ENCODE data around the gene CELF5. TPM values are rescaled to one million over a fixed set of nuclear protein-coding genes. Genes with fewer than 3 reads are reported as not detected.

The CELF5 gene
- total RNA-seq, 2 experiments from 2014 or later, result 0.06 to 0.20 TPM

GRCh38 chr19:3268326-3268725, 43.9 kb downstream of the CELF5 start:
- H3K4me1 Mint-ChIP-seq, result no peaks in the 10 kb centered on the region
- CTCF ChIA-PET, result no interaction called here
- H3K4me3 Mint-ChIP-seq, result no peak overlapping the region
- peaks cover 27% of the 10 kb centered on the region for H3K27me3 Mint-ChIP-seq
- no peak for DNase-seq
- POLR2A ChIA-PET, result no interaction called here
- H3K36me3 Mint-ChIP-seq (ENCODE audit: low read depth), result no peaks in the 10 kb centered on the region
- peaks cover 2% of the 10 kb centered on the region for H3K9me3 Mint-ChIP-seq
- no peak overlapping the region for H3K27ac Mint-ChIP-seq

GRCh38 chr19:3268763-3269162, 44.3 kb downstream of the CELF5 start:
- ChIA-PET POLR2A (no interaction called here), CTCF (no interaction called here)
- Mint-ChIP-seq H3K4me3 (no peak overlapping the region), H3K9me3 (peaks cover 2% of the 10 kb centered on the region), H3K27me3 (peaks cover 27% of the 10 kb centered on the region), H3K36me3 (ENCODE audit: low read depth) (no peaks in the 10 kb centered on the region), H3K4me1 (no peaks in the 10 kb centered on the region), H3K27ac (no peak overlapping the region)
- DNase-seq, result no peak

GRCh38 chr19:3269916-3270671, 45.6 kb downstream of the CELF5 start:
- H3K9me3 Mint-ChIP-seq, result peaks cover 2% of the 10 kb centered on the region
- H3K4me1 Mint-ChIP-seq, result peaks cover 7% of the 10 kb centered on the region
- peaks cover 27% of the 10 kb centered on the region for H3K27me3 Mint-ChIP-seq
- H3K27ac Mint-ChIP-seq, result no peak overlapping the region
- POLR2A ChIA-PET, result no interaction called here
- CTCF ChIA-PET, result interaction anchor here (0.6 kb wide), 1 partner anchor 20 kb away, joined by 3 read pairs; no protein-coding TSS in a partner anchor
- no peak for DNase-seq
- no peaks in the 10 kb centered on the region for H3K36me3 Mint-ChIP-seq (ENCODE audit: low read depth)
- no peak overlapping the region for H3K4me3 Mint-ChIP-seq

GRCh38 chr19:3270902-3271301, 46.4 kb downstream of the CELF5 start:
- Mint-ChIP-seq H3K36me3 (ENCODE audit: low read depth) (no peaks in the 10 kb centered on the region), H3K4me3 (no peak overlapping the region), H3K9me3 (peaks cover 2% of the 10 kb centered on the region), H3K27me3 (peaks cover 27% of the 10 kb centered on the region), H3K27ac (no peak overlapping the region), H3K4me1 (peaks cover 12% of the 10 kb centered on the region)
- peak; percentile 55 for DNase-seq
- POLR2A ChIA-PET, result no interaction called here
- CTCF ChIA-PET, result no interaction called here

GRCh38 chr19:3272401-3272931, 48.0 kb downstream of the CELF5 start:
- no peak overlapping the region for H3K27ac Mint-ChIP-seq
- ChIA-PET POLR2A (no interaction called here), CTCF (interaction anchor here (0.5 to 0.9 kb wide), 2 partner anchors 19 to 34 kb away, joined by 3 to 4 read pairs; no protein-coding TSS in a partner anchor)
- DNase-seq, result no peak
- H3K36me3 Mint-ChIP-seq (ENCODE audit: low read depth), result no peaks in the 10 kb centered on the region
- H3K27me3 Mint-ChIP-seq, result peaks cover 27% of the 10 kb centered on the region
- H3K4me3 Mint-ChIP-seq, result no peak overlapping the region
- H3K4me1 Mint-ChIP-seq, result peaks cover 19% of the 10 kb centered on the region
- peaks cover 2% of the 10 kb centered on the region for H3K9me3 Mint-ChIP-seq

GRCh38 chr19:3272952-3273351, 48.5 kb downstream of the CELF5 start:
- Mint-ChIP-seq H3K27ac (no peak overlapping the region), H3K4me3 (no peak overlapping the region), H3K4me1 (peaks cover 19% of the 10 kb centered on the region), H3K27me3 (peaks cover 27% of the 10 kb centered on the region), H3K36me3 (ENCODE audit: low read depth) (no peaks in the 10 kb centered on the region), H3K9me3 (peaks cover 2% of the 10 kb centered on the region)
- CTCF ChIA-PET, result interaction anchor here (0.5 to 0.9 kb wide), 2 partner anchors 18 to 33 kb away, joined by 3 to 4 read pairs; no protein-coding TSS in a partner anchor
- POLR2A ChIA-PET, result no interaction called here
- DNase-seq, result no peak

- H3K27ac Mint-ChIP-seq, result peak overlapping the region; percentile 6
- no peaks in the 10 kb centered on the region for H3K36me3 Mint-ChIP-seq (ENCODE audit: low read depth)
- no peak for DNase-seq
- POLR2A ChIA-PET, result no interaction called here
- peak overlapping the region; percentile 76 for H3K4me3 Mint-ChIP-seq
- peaks cover 19% of the 10 kb centered on the region for H3K4me1 Mint-ChIP-seq
- CTCF ChIA-PET, result interaction anchor here (1.4 kb wide), 1 partner anchor 18 kb away, joined by 3 read pairs; no protein-coding TSS in a partner anchor
- peaks cover 2% of the 10 kb centered on the region for H3K9me3 Mint-ChIP-seq
- H3K27me3 Mint-ChIP-seq, result peaks cover 19% of the 10 kb centered on the region
Observed at GRCh38 chr19:3274245-3274941, 49.9 kb downstream of the CELF5 start.

GRCh38 chr19:3274942-3275582, 50.6 kb downstream of the CELF5 start:
- Mint-ChIP-seq H3K27me3 (peaks cover 12% of the 10 kb centered on the region), H3K27ac (peak overlapping the region; percentile 86), H3K9me3 (peaks cover 2% of the 10 kb centered on the region), H3K36me3 (ENCODE audit: low read depth) (no peaks in the 10 kb centered on the region), H3K4me3 (peak overlapping the region; percentile 76), H3K4me1 (peaks cover 19% of the 10 kb centered on the region)
- ChIA-PET CTCF (interaction anchor here (0.6 to 1.5 kb wide), 5 partner anchors 10 to 1369 kb away, joined by 3 to 11 read pairs (median 3); no protein-coding TSS in a partner anchor), POLR2A (no interaction called here)
- peak; percentile 42 for DNase-seq

GRCh38 chr19:3275583-3276340, 51.3 kb downstream of the CELF5 start:
- Mint-ChIP-seq H3K9me3 (peaks cover 2% of the 10 kb centered on the region), H3K27me3 (peaks cover 10% of the 10 kb centered on the region), H3K4me1 (peaks cover 19% of the 10 kb centered on the region), H3K36me3 (ENCODE audit: low read depth) (no peaks in the 10 kb centered on the region), H3K27ac (peak overlapping the region; percentile 86), H3K4me3 (peak overlapping the region; percentile 76)
- ChIA-PET CTCF (interaction anchor here (0.5 to 1.5 kb wide), 6 partner anchors 9 to 1369 kb away, joined by 3 to 11 read pairs (median 3); no protein-coding TSS in a partner anchor), POLR2A (no interaction called here)
- DNase-seq, result peak; percentile 87

GRCh38 chr19:3276341-3276799, 51.9 kb downstream of the CELF5 start:
- DNase-seq, result peak; percentile 44
- ChIA-PET CTCF (interaction anchor here (0.5 to 1.5 kb wide), 4 partner anchors 8 to 62 kb away, joined by 3 to 11 read pairs (median 4); no protein-coding TSS in a partner anchor), POLR2A (no interaction called here)
- H3K27ac Mint-ChIP-seq, result no peak overlapping the region
- peaks cover 19% of the 10 kb centered on the region for H3K4me1 Mint-ChIP-seq
- peak overlapping the region; percentile 33 for H3K4me3 Mint-ChIP-seq
- H3K36me3 Mint-ChIP-seq (ENCODE audit: low read depth), result no peaks in the 10 kb centered on the region
- H3K27me3 Mint-ChIP-seq, result peaks cover 8% of the 10 kb centered on the region
- H3K9me3 Mint-ChIP-seq, result peaks cover 2% of the 10 kb centered on the region

- no peak overlapping the region for H3K4me3 Mint-ChIP-seq
- ChIA-PET CTCF (no interaction called here), POLR2A (no interaction called here)
- peaks cover 19% of the 10 kb centered on the region for H3K4me1 Mint-ChIP-seq
- H3K9me3 Mint-ChIP-seq, result no peaks in the 10 kb centered on the region
- no peaks in the 10 kb centered on the region for H3K27me3 Mint-ChIP-seq
- no peak overlapping the region for H3K27ac Mint-ChIP-seq
- no peaks in the 10 kb centered on the region for H3K36me3 Mint-ChIP-seq (ENCODE audit: low read depth)
- DNase-seq, result no peak
Observed at GRCh38 chr19:3277649-3278048, 53.2 kb downstream of the CELF5 start.

- CTCF ChIA-PET, result no interaction called here
- no peaks in the 10 kb centered on the region for H3K9me3 Mint-ChIP-seq
- H3K27me3 Mint-ChIP-seq, result no peaks in the 10 kb centered on the region
- no peak overlapping the region for H3K27ac Mint-ChIP-seq
- H3K36me3 Mint-ChIP-seq (ENCODE audit: low read depth), result no peaks in the 10 kb centered on the region
- peaks cover 19% of the 10 kb centered on the region for H3K4me1 Mint-ChIP-seq
- POLR2A ChIA-PET, result no interaction called here
- H3K4me3 Mint-ChIP-seq, result no peak overlapping the region
- no peak for DNase-seq
Observed at GRCh38 chr19:3278294-3278693, 53.8 kb downstream of the CELF5 start.

All from activated CD4-positive, alpha-beta T cell treated with anti-CD3 and anti-CD28 coated beads, Interleukin-2, amount 10 ng/mL, durations not matched to agents 7 days and 5 days (primary cell).